Type B pancreatic cell (in vitro differentiated cells): ENCODE results near the gene MALRD1. TPM values are rescaled to one million over a fixed set of nuclear protein-coding genes. Genes with fewer than 3 reads are reported as not detected.

Experiments used
- DNase-seq: peaks from one replicate; pipeline ENCODE4 v3.0.0; 2021; ENCODE audit warnings: mixed read lengths; ENCODE audit not compliant: unreplicated experiment; ENCODE audit errors: extremely low spot score
- H3K27ac Mint-ChIP-seq: 2 replicates; pipeline ENCODE4 v1.8.0; 2021; ENCODE audit warnings: mild to moderate bottlenecking, mixed read lengths
- H3K27me3 Mint-ChIP-seq: 2 replicates; pipeline ENCODE4 v1.8.0; 2021; ENCODE audit warnings: mixed read lengths
- H3K36me3 Mint-ChIP-seq: 2 replicates; pipeline ENCODE4 v1.8.0; 2021; ENCODE audit warnings: mixed read lengths
- H3K4me1 Mint-ChIP-seq: one replicate; pipeline ENCODE4 v1.8.0; 2021; ENCODE audit warnings: mixed read lengths; ENCODE audit not compliant: unreplicated experiment
- H3K4me3 Mint-ChIP-seq: 2 replicates; pipeline ENCODE4 v1.8.0; 2021; ENCODE audit warnings: mild to moderate bottlenecking, mixed read lengths
- H3K9me3 Mint-ChIP-seq: 2 replicates; pipeline ENCODE4 v1.8.0; 2021; ENCODE audit warnings: mixed read lengths
- CTCF ChIP-seq: fragments of 200-600 bp; sonication (generic); conservative IDR thresholded peaks from 2 replicates; pipeline ENCODE4 v1.5.0; 2021; ENCODE audit warnings: antibody characterized with exemption, mild to moderate bottlenecking
- total RNA-seq: library from RNA; stranded (reverse); gene quantifications from 2 replicates; pipeline ENCODE4 v1.2.1, GENCODE V29; 2021; ENCODE audit warnings: low replicate concordance

MALRD1 gene
- total RNA-seq, 1 donor from 2014 or later, result 1.4 TPM

- no peak for DNase-seq
- Mint-ChIP-seq H3K36me3 (no peaks in the 10 kb centered on the region), H3K4me3 (no peak overlapping the region), H3K9me3 (no peaks in the 10 kb centered on the region), H3K4me1 (peaks cover 14% of the 10 kb centered on the region), H3K27me3 (no peaks in the 10 kb centered on the region), H3K27ac (no peak overlapping the region)
- no peak for TF ChIP-seq CTCF
These were observed 577.6 kb downstream of the MALRD1 start for GRCh38 chr10:19626156-19626555.

GRCh38 chr10:19628767-19629560 lies 580.4 kb downstream of the MALRD1 start:
- H3K4me1 Mint-ChIP-seq, result peaks cover 14% of the 10 kb centered on the region
- DNase-seq, result no peak
- peak overlapping the region; percentile 35 for H3K4me3 Mint-ChIP-seq
- H3K36me3 Mint-ChIP-seq, result no peaks in the 10 kb centered on the region
- TF ChIP-seq CTCF, result no peak
- peak overlapping the region; percentile 27 for H3K27ac Mint-ChIP-seq
- H3K27me3 Mint-ChIP-seq, result no peaks in the 10 kb centered on the region
- no peaks in the 10 kb centered on the region for H3K9me3 Mint-ChIP-seq

- no peak for DNase-seq
- Mint-ChIP-seq H3K4me3 (peak overlapping the region; percentile 35), H3K27me3 (no peaks in the 10 kb centered on the region), H3K4me1 (peaks cover 14% of the 10 kb centered on the region), H3K36me3 (no peaks in the 10 kb centered on the region), H3K9me3 (no peaks in the 10 kb centered on the region), H3K27ac (peak overlapping the region; percentile 27)
- no peak for TF ChIP-seq CTCF
These were observed 581.0 kb downstream of the MALRD1 start for GRCh38 chr10:19629567-19629966.

GRCh38 chr10:19634163-19634562 lies 585.6 kb downstream of the MALRD1 start:
- H3K27me3 Mint-ChIP-seq, result no peaks in the 10 kb centered on the region
- peaks cover 17% of the 10 kb centered on the region for H3K4me1 Mint-ChIP-seq
- no peaks in the 10 kb centered on the region for H3K9me3 Mint-ChIP-seq
- no peaks in the 10 kb centered on the region for H3K36me3 Mint-ChIP-seq
- no peak for DNase-seq
- TF ChIP-seq CTCF, result no peak
- no peak overlapping the region for H3K27ac Mint-ChIP-seq
- H3K4me3 Mint-ChIP-seq, result no peak overlapping the region

GRCh38 chr10:19638182-19638895 lies 589.7 kb downstream of the MALRD1 start:
- Mint-ChIP-seq H3K4me1 (peaks cover 6% of the 10 kb centered on the region), H3K9me3 (no peaks in the 10 kb centered on the region), H3K27ac (peak overlapping the region; percentile 4), H3K27me3 (no peaks in the 10 kb centered on the region), H3K36me3 (no peaks in the 10 kb centered on the region), H3K4me3 (no peak overlapping the region)
- no peak for TF ChIP-seq CTCF
- DNase-seq, result no peak
